NCI-H1048 (cell line): ENCODE measurements around the gene ZNF750.

Experiments
- DNase-seq: peaks from one replicate; lab custom pipeline; 2025; lab: John Stamatoyannopoulos, UW

Gene ZNF750

DNA sequence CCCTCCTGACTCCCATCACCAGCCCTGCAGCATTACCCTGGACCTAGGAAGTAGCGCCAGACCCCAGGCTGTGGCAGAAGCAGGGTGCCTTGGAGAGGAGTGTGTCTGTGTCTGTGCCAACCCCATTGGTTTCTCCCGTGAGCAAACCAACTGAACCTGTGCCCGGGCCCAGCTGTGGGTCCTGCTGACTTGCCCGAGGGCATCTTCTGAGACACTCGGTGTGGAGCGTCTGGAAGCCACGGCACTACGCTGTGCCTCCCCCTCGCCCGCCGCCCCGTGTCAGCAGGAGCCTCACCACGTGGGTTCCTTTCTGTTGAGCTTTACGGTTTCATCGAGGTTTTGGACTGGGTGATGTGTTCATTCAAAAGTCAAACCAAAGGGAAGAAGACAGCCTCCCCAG, 27.8 kb downstream of the ZNF750 start:
- DNase-seq, result no peak

DNA sequence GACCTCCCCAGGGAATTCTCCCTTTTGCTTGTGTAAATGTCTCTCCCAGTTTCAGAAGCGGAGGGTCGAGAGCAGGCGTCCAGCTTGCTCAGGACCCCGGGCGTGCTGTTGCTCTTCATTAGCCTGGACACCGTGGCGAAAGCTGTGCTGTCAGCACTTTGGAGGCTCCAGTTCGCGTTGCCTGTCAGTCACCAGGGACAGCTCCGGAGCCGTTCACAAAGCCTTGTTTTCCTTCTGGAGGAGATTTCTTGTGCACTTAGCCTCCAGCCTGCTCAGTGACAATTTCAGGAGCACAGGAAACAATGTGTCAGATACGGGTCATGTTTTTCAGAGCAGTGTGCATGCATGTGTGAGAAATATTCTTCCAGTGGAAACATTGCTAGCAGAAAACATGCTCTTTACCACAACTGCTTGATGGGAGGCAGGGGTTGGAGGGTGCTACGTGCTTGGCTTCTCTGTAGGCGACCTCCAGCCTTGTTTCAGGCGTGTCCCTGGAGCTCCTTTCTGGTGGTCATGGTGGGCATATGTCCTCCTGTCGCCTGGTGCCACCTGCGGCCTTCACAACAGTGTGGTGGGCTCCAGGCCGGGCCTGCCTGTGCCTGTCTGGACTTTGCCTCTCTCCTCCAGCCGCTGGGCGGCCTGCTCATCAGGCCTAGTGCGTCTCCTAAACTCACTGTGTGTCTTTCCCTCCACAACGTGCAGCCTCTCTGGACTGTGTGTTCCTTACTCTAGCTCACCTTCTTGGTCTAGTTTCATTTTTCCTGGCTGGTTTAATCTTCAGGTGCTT, 29.0 kb downstream of the ZNF750 start:
- no peak for DNase-seq

DNA sequence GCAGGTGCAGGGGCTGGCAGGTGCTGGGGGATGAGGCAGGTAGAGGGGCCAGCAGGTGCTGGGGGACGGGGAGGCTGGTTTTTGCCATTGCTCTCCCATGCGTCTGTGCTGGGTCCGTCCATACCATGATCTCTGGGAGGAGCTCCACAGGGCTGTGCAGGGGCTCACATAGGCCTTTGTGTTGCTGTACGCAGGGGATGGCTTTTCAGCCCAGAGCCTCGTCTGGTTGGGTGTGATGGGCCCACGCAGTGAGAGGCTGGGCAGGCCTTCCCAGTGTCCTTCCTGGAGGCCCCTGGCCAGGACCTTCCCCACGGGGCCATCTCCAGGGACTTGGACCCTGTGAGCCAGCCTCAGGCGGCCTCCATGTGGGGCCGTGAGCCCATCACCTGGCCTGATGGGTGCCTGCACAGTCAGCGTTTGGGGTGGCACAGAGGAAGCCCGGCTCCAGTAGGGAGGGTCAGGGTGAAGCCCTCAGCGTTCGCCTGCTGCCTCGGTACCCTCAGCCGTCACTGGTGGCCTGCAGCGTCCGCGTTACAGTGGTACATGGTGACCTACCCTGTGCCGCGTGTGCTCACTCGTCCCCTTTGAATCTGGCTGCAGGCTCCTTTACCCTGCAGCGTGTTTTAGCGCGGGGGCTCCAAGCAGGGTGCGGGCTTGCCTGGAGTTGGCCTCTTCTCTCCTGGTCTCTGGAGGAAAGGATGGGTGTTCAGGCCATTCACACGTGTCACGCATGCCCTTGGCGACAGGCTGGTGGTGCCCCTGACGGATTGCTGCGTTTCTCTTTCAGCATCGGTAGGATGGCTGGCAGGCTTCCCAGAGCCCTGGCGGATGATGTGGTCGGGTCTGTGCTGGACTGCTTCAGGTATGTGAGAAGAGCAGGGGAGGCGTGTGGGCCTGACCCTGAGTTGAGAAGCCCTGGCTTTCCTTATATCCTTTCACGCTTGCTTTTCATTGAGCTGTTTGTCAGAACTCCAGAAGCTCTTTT, 30.6 kb downstream of the ZNF750 start:
- no peak for DNase-seq

DNA sequence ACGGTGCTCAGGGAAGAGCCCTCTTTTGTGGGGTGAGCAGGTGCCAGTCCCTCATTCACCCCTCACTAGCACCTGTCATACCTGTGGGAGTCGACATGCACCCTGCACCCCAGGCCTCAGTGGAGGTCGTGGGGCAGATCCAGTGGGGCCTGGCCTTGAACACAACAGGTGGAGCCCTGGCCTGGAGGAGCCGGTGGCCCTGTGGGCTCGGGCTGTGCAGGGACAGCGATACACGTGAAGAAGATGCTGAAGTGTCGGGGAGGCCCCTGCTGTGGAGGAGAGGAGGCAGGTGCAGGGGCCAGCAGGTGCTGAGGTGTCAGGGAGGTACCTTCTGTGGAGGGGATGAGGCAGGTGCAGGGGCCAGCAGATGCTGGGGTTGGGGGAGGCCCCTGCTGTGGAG, 31.8 kb downstream of the ZNF750 start:
- DNase-seq, result no peak

DNA sequence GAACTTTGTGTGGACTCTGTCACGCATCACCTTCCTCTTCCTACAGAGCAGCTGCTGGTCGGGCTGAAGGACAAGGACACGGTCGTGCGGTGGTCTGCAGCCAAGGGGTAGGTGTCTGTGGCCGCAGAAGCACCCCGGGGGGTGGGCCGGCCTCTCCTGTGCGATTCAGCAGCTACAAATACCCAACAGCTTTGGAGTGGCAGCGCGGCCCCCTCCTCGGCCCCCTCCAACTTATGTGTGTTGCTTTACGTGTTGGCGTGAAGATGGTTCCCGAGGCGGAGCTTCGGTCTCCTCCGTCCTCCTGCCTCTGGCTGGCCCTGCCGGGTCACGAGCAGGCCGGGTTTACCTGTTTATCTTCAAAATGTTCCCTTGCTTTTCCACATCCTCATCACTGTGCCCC, 32.3 kb downstream of the ZNF750 start:
- no peak for DNase-seq

DNA sequence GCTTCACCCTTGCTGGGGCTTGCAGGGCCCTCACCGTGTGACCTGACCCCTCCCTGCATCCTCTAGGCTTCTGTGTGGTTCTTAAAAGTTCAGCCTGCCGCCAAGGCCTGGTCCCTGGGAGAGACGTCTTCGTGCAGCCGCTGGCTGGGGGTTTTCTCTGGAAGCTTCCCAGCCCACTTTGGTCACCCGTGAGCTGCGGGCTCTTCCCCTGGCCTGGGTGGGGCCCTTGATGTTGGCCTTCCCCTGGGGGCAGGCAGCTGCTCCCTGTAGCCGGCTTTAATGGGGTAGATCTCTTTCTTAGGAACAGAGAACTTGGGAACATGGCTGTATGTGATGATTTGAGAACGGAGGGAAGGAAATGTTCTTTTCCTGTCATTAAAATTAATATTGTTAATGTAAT, 32.7 kb downstream of the ZNF750 start:
- DNase-seq, result no peak

DNA sequence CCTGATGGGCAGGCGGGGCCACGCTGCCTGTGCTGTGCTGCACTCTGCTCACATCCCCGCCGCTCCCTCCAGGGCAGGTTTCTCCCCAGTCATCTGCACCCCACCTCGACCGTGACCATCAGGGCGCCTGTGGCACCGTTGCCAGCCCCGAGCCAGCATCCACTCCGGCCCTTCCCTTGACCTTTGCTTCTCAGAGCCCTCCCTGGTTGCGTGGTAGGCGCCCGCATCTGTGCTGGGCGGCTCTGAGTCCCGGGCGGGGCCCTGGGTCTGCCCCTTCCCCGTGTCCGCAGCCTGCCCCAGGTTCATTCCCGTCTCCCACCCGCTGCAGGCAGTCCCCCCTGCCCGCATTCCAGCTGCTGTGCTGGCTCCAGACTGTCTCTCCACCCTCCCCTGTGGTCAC, 33.2 kb downstream of the ZNF750 start:
- DNase-seq, result no peak

DNA sequence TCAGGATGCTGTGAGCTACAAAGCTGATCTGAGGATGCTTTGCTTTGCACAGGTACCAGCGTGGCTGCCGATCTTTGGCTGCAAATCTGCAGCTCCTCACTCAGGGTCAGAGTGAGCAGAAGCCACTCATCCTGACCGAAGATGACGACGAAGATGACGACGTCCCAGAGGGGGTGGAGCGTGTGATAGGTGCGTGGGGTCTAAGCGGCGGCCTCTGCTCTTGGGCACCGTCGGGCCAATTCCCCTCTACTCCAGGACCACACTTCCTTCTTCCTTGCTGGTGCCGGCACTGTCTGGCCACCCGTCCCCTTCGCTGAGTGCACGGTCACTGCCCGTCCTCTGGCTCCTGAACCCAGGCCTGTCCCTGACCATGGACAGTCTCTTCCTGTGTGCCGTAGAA, 34.0 kb downstream of the ZNF750 start:
- no peak for DNase-seq

DNA sequence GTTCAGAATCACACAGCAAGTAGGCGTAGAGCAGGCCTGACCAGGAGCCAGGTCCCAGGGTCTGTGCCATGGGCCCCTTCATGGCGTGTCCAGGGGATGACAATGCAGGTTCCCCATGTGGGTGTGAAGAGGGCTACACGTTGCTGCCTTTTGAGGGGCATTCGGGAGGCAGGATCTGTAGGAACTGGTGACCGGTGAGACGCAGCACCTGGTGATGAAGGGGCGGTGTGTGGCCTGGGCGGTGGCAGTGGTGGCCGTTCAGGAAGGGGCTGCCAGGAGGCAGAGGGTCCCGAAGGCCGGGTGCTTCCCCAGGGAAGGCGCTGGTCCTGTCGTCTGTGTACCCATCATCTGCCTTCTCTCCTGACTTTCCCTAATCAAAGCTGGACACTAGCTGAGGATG, 34.6 kb downstream of the ZNF750 start:
- DNase-seq, result no peak

DNA sequence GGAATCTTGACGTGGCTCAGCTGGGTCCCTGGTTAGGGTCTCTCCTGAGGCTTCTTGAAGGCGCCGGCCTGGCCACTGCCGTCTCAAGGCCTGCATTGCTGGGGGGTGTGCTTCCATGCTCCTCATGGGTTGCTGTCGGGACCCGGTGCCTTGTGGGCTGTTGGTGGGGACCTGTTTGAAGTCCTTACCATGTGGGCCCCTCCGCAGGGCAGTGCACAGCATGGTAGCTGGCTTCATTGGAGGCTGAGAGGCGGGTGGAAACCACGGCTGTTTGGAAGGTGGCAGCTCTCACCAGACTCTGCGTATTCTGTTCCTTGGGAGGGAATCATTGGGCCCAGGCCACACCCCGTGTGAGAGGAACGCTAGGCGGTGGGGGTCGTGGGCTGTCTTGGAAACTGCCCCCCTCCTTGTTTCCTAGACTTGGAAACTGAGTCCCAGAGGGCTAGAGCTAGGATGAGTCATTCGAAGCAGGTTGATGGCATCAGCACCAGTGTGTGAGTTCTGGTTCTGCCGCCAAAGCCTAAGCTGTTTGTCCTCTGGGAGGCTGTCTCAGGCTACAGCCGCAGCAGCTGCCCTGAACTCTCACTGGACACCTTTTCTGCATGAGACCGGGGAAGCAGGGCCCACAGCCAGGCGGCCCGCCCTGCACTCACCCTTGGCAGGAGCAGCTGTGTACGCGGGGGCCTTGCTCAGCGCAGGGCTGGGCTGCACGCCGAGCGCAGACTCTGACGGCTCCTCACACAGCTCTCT, 35.2 kb downstream of the ZNF750 start:
- DNase-seq, result no peak

DNA sequence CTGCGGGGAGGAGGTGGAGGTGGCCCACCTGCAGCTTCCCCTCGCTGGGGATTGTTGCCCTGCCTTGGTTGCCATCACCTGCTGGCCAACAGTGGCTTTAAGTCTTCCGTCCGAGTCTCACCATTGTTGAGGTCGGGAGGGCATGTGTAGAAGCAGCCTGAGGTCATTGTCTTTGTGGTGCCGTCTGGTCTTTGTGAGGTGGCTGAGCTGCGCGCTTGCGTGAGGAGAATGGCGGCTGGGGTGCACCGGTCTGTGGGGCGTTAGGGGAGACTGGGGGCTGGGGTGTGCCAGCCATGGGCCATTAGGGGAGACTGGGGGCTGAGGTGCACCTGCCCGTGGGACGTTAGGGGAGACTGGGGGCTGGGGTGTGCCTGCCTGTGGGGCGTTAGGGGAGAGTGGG, 36.2 kb downstream of the ZNF750 start:
- no peak for DNase-seq

DNA sequence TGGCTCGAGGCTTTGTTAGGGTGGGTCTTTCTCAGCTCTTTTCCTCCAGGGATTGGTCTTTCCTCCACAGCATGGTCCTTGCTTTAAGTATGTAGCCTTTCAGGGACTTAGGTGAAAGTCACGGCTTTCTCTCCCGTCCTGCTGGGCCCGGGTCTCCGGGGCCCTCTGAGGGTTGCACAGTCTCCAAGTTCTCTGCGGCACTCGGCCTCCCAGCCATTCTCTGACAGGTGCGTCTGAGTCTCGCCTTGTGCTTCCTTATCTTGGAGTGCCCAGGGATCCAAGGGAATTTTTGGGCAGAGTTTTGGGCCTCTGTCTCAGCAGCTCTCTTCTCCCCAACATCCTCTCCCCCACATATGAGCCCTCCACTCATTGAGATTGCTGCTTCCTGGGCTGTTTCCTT, 36.6 kb downstream of the ZNF750 start:
- no peak for DNase-seq

DNA sequence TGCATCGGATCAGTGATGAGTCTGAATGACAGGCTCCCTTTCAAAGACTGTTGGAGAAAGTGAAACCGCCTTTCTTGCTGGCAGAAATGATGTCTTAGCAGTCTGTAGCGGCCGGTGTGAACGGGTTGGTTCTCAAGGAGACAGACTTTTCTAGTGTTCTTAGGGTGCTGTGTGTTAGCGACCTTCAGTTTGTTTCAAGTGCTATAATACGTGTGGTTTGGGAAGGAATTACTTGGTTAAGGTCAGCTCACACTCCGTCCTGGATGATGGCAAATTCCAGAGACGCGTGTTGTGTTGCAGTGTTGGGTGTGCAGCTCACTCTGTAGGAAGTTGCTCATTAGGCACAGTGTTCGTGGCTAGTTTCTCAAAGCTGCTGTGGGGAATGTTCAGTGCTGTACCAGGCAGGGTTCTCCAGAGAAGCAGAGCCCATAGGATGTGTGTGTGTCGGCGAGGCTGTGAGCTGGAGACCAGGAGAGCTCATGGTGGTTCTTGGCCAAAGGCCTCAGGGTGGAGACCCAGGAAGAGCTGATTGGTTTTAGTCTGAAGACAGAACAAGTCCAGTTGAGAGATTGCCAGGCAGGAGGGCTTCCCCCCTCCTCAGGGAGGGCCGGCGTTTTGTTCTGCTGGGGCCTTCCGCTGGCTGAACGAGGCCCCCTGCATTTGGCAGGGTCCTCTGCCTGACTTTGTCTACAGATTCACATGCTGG, 37.6 kb downstream of the ZNF750 start:
- no peak for DNase-seq

DNA sequence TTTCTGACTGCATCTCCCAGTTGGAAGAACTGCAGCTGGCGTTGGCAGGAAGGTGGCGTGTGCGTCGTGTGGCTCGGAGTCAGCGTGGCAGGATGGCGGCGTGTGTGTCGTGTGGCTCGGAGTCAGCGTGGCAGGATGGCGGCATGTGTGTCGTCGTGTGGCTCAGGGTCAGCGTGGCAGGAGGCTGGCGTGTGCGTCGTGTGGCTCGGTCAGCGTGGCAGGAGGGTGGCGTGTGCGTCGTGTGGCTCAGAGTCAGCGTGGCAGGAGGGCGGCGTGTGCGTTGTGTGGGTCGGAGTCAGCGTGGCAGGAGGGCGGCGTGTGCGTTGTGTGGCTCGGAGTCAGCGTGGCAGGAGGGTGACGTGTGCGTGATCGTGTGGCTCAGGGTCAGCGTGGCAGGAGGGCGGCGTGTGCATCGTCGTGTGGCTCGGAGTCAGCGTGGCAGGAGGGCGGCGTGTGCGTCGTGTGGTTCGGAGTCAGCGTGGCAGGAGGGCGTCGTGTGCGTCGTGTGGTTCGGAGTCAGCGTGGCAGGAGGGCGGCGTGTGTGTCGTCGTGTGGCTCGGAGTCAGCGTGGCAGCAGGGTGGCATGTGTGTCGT, 38.3 kb downstream of the ZNF750 start:
- DNase-seq, result no peak

DNA sequence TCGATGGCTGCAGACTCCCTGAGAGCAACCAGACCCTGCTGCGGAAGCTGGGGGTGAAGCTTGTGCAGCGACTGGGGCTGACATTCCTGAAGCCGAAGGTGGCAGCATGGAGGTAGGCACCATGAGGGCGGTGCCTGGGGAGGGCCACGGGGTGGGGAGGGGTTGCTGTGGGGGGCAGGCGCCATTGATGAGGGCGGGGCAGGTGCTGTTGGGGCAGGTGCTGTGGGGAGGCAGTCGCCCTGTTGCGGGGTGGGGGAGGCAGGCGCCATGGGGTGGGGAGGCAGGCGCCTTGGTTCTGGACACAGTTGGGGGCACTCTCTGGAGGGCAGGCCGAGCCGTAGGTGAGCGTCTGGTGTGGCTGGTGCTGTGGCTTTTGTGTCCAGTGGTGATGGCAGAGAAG, 38.9 kb downstream of the ZNF750 start:
- no peak for DNase-seq

DNA sequence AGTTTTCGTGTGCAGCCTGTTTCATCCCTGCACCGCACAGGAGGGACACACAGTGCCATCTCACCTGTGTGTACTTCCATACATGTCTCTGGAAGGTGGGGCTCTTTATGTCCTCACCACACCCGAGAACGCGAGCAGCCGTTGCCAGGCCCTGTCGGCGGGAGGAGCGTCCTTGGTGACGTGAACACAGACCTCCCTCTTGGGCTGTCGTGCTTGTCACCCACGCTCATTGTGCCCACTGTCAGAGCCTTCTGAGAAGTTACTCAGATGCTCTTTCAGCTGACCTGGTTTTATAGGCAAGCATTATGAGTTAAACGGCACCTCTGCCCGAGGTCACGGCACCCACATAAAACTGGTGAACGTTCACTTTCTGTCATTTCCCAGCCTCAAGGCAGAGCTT, 40.2 kb downstream of the ZNF750 start:
- no peak for DNase-seq

DNA sequence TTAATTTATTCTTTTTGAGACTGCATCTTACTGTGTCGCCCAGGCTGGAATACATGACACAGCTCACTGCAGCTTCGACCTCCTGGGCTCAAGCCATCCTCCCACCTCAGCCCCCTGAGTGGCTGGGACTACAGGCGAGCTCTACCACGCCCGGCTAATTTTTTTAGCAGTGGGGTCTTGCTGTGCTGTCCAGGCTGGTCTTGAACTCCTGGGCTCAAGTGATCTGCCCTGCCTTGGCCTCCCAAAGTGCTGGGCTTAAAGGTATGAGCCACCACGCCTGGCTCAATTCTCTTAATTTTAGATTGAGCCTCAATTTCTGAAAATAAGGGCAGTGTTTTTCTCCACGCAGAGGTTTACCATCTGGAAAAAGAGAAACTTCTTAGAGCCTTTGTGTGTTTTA, 41.1 kb downstream of the ZNF750 start:
- no peak for DNase-seq

DNA sequence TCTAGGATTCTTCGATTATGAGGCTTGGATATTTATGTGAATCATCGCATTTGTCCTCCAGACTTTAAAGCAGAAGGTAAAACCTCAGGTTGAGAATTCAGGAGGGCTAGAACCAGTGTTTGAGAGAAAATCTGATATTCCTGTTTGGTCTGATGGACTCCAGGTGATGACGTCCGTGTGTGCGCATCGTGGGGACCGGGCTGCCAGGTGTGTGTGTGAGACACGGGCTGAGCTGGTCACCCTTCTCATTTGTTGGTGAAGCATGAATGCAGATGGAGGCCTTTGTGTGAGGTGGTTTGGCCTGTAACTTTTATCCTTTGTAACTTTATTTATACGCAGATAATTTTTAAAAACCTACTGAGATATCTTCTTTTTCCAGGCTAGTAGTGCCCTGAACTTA, 42.8 kb downstream of the ZNF750 start:
- DNase-seq, result no peak

DNA sequence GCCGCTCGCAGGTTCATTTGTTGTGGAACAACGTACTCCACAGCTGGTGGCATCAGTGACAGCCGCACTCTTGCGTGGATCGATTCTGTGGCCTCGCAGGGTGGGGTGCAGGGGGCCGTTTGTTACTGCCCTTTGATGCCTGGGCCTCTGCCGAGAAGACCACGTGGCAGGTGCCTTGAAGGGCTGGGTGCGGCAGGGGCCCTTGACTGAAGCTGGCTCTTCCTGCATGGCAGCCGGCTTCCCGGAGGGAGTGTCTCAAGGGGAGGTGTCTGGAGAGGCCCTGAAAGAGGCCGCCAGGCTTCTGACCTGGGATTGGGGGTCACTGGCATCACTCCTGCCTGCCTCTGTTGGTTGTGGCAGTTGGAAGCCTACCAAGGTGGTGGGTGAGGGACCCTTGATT, 44.2 kb downstream of the ZNF750 start:
- no peak for DNase-seq

DNA sequence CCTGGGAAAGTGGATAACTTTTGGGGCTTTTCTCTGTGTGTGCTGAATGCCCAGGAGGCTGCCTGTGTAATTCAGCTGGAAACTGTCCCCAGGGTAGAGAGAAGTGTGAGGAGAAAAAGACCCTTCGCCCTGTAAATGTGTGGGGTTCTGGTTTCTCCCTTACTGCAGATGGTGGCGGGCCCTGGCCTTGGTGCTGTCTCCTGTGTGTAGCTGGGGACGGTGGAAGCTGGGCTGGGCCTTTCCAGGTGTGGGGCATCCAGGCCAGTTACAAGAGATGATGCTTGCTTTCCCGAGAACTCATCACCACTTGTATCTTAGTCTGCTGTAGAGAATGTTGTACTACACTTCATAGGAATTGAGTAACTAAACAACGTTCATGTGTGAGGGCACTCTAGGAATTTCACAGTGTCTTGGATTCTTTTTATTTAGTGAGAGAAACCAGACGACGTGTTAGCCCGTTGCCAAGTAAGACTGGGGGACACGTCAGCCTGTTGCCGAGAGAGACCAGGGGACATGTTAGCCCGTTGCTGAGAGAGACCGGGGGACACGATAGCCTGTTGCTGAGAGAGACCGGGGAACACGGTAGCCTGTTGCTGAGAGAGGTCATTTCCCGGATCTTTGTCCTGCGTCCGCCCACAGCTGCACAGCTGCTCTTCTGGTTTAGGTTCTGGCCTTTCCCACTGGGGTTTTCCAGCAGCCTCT, 44.9 kb downstream of the ZNF750 start:
- DNase-seq, result no peak
